ENCODE measurements around the gene MPO. TPM values are rescaled to one million over a fixed set of nuclear protein-coding genes. Genes with fewer than 3 reads are reported as not detected.

The MPO gene
- total and polyA plus RNA-seq, 2 of the 4 experiments (the other 2 are of a cell fraction) = not detected

GRCh38 chr17:58306131-58306951 is 25.6 kb upstream of the MPO start:
- in situ Hi-C loops (cut with MboI; ENCODE audit: low sequenced_read_pairs) (no loop called here), intact Hi-C loops (cut with micrococcal nuclease) (no loop called here), dilution Hi-C loops (cut with HindIII; ENCODE audit: low sequenced_read_pairs, unreplicated experiment) (no loop called here)
- H4K20me1 ChIP-seq (ENCODE audit: insufficient read depth, low read length) = no peaks in the 10 kb centered on the region; the same call in 1 of the 2 replicates
- no peak overlapping the region for H4K91ac ChIP-seq (ENCODE audit: insufficient read depth, low read depth, low read length)
- BruUV-seq (replicated peaks) = no TSS peak
- no peak overlapping the region for H3K4me2 ChIP-seq (ENCODE audit: low read depth, low read length)
- no peaks in the 10 kb centered on the region for H3K36me3 ChIP-seq (ENCODE audit: control insufficient read depth, insufficient read depth, low read length)
- no peak overlapping the region for H2AK5ac ChIP-seq (ENCODE audit: low read depth, low read length)
- H3K4ac ChIP-seq (ENCODE audit: low read depth, low read length) = no peak overlapping the region
- H3K18ac ChIP-seq (ENCODE audit: low read depth, low read length) = no peak overlapping the region
- no peaks in the 10 kb centered on the region for H3K4me1 ChIP-seq (ENCODE audit: control insufficient read depth, insufficient read depth, low read length)
- no peaks in the 10 kb centered on the region for H3K9me1 ChIP-seq (ENCODE audit: insufficient read depth, low read length)
- H2AFZ ChIP-seq (replicated peaks; ENCODE audit: low read length, poor library complexity) = no peak overlapping the region
- H3K14ac ChIP-seq (replicated peaks; ENCODE audit: low read depth, low read length) = no peak overlapping the region
- no peak overlapping the region for H3K56ac ChIP-seq (ENCODE audit: extremely low read depth, insufficient read depth, low read length)
- no peak overlapping the region for H2BK120ac ChIP-seq (ENCODE audit: low read depth, low read length)
- CTCF ChIA-PET = no interaction called here
- no peak overlapping the region for H2AK9ac ChIP-seq (replicated peaks; ENCODE audit: low read depth, low read length, poor library complexity)
- no peak overlapping the region for H4K8ac ChIP-seq (ENCODE audit: low read depth in 2 of 2, low read length in 2 of 2)
- WGBS, 2 experiments (ENCODE audit: extremely low coverage in 2 of 2, insufficient read length in 1 of 2) = 62% methylated on average over 6 of the region's 19 CpGs; no CpG with 5 or more reads in 1 of the 2 experiments
- POLR2A ChIA-PET (ENCODE audit: unreplicated experiment) = no interaction called here
- no peak for DNase-seq
- ATAC-seq (ENCODE audit: low read depth) = no peak
- H3K4me3 ChIP-seq (ENCODE audit: insufficient read depth, low read depth, low read length) = no peak overlapping the region
- H3K23ac ChIP-seq (ENCODE audit: low read depth, low read length) = no peak overlapping the region
- no peak overlapping the region for H2BK20ac ChIP-seq (ENCODE audit: low read depth, low read length)
- no peak overlapping the region for H3K27ac ChIP-seq (ENCODE audit: insufficient read depth, low read length)
- H2BK15ac ChIP-seq (ENCODE audit: low read depth, low read length) = no peak overlapping the region
- H4K5ac ChIP-seq (ENCODE audit: low read depth, low read length) = no peak overlapping the region
- H3K9ac ChIP-seq (ENCODE audit: low read depth, low read length) = no peak overlapping the region
- H3K79me1 ChIP-seq (ENCODE audit: low read depth in 1 of 2, low read length in 2 of 2) = no peaks in the 10 kb centered on the region
- no peak overlapping the region for H2BK5ac ChIP-seq (ENCODE audit: low read depth, low read length, poor library complexity, severe bottlenecking)
- H3K9me3 ChIP-seq (ENCODE audit: control insufficient read depth, insufficient read depth, low read length) = no peaks in the 10 kb centered on the region
- peaks cover 4% of the 10 kb centered on the region; the same call in 1 of the 2 replicates for H3K27me3 ChIP-seq (ENCODE audit: control insufficient read depth, insufficient read depth, low read length)
- TF ChIP-seq CEBPB (IDR thresholded peaks at IDR 0.05; ENCODE audit: low read depth, low read length) = no peak
- TF ChIP-seq ELK1 (IDR thresholded peaks at IDR 0.05; ENCODE audit: borderline replicate concordance, low read depth, low read length) = no peak
- TF ChIP-seq MXI1 (IDR thresholded peaks at IDR 0.05; ENCODE audit: borderline replicate concordance, low read depth, low read length) = no peak
- TF ChIP-seq MAFK (IDR thresholded peaks at IDR 0.05; ENCODE audit: low read depth, low read length) = no peak
- TF ChIP-seq NFE2L2 (IDR thresholded peaks at IDR 0.05; ENCODE audit: low read depth, low read length) = no peak
- TF ChIP-seq FOS (IDR thresholded peaks at IDR 0.05; ENCODE audit: low read depth, low read length) = no peak
- no peak for TF ChIP-seq CTCF (conservative IDR thresholded peaks at IDR 0.05; ENCODE audit: low read depth, low read length)
- no peak for TF ChIP-seq RAD21 (IDR thresholded peaks at IDR 0.05; ENCODE audit: low read length)
- TF ChIP-seq RFX5 (IDR thresholded peaks at IDR 0.05; ENCODE audit: low read depth, low read length) = no peak
- TF ChIP-seq SMC3 (IDR thresholded peaks at IDR 0.05; ENCODE audit: low read depth, low read length) = no peak
- TF ChIP-seq USF2 (IDR thresholded peaks at IDR 0.05; ENCODE audit: low read depth, low read length) = no peak
- TF ChIP-seq RCOR1 (IDR thresholded peaks at IDR 0.05; ENCODE audit: insufficient replicate concordance, low read length) = no peak
- no peak for TF ChIP-seq POLR2A (IDR thresholded peaks at IDR 0.05; ENCODE audit: low read depth, low read length)
- no peak for TF ChIP-seq BHLHE40 (IDR thresholded peaks at IDR 0.05; ENCODE audit: low read depth, low read length)
- no peak for TF ChIP-seq CHD1 (IDR thresholded peaks at IDR 0.05; ENCODE audit: low read depth, low read length)
